Measurements from ENCODE around the gene ZNF518A.
"Not testable (repeated sequence)": the region's sequence is repeated elsewhere in the genome, so short reads cannot be mapped to it uniquely, and the experiment has no call there.

DNA sequence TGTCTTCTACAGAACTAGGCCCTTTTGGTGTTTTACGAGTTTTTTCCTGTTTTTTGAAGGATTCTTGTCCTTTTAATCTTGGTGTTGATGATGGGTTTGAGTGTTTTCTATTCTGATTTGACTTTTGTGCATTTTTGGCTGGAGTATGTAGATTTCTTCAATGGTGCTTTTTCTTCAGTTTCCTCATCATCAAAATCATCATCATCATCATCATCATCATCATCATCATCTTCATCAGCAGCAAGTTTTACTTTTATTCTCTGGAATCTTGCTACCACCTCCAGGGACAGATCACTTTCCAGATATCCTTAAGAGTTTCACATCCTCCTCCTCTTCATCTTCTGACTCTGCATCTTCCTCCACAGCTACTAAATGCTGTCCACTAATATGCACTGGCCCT, 59.4 kb downstream of the ZNF518A start:
- not testable (repeated sequence) for TF ChIP-seq POLR2A, POLR2AphosphoS5, EP300 (IDR thresholded peaks at IDR 0.05)
- TF ChIP-seq, protein P1, sequence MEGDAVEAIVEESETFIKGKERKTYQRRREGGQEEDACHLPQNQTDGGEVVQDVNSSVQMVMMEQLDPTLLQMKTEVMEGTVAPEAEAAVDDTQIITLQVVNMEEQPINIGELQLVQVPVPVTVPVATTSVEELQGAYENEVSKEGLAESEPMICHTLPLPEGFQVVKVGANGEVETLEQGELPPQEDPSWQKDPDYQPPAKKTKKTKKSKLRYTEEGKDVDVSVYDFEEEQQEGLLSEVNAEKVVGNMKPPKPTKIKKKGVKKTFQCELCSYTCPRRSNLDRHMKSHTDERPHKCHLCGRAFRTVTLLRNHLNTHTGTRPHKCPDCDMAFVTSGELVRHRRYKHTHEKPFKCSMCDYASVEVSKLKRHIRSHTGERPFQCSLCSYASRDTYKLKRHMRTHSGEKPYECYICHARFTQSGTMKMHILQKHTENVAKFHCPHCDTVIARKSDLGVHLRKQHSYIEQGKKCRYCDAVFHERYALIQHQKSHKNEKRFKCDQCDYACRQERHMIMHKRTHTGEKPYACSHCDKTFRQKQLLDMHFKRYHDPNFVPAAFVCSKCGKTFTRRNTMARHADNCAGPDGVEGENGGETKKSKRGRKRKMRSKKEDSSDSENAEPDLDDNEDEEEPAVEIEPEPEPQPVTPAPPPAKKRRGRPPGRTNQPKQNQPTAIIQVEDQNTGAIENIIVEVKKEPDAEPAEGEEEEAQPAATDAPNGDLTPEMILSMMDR (IDR thresholded peaks at IDR 0.05), result not testable (repeated sequence)
